Measurements from ENCODE around the gene PSMA6.

Gene PSMA6

GRCh38 chr14:35362450-35362849, 70.3 kb downstream of the PSMA6 start:
- H3K4me3 ChIP-seq (ENCODE audit: low read depth, low read length), result no peak overlapping the region
- no peak for DNase-seq (ENCODE audit: low read depth)
- no peak for TF ChIP-seq CTCF (conservative IDR thresholded peaks at IDR 0.05; ENCODE audit: low read depth, low read length)

GRCh38 chr14:35362911-35363374, 70.8 kb downstream of the PSMA6 start:
- DNase-seq (ENCODE audit: low read depth), result peak; percentile 64
- H3K4me3 ChIP-seq (ENCODE audit: low read depth, low read length), result no peak overlapping the region
- TF ChIP-seq CTCF (conservative IDR thresholded peaks at IDR 0.05; ENCODE audit: low read depth, low read length), result no peak

- peak; percentile 76 for DNase-seq (ENCODE audit: low read depth)
- no peak overlapping the region for H3K4me3 ChIP-seq (ENCODE audit: low read depth, low read length)
- no peak for TF ChIP-seq CTCF (conservative IDR thresholded peaks at IDR 0.05; ENCODE audit: low read depth, low read length)
Measured at GRCh38 chr14:35365130-35366055, 73.2 kb downstream of the PSMA6 start.

GRCh38 chr14:35366056-35366451, 73.9 kb downstream of the PSMA6 start:
- H3K4me3 ChIP-seq (ENCODE audit: low read depth, low read length), result no peak overlapping the region
- TF ChIP-seq CTCF (conservative IDR thresholded peaks at IDR 0.05; ENCODE audit: low read depth, low read length), result no peak
- DNase-seq (ENCODE audit: low read depth), result no peak

GRCh38 chr14:35366521-35366976, 74.4 kb downstream of the PSMA6 start:
- DNase-seq (ENCODE audit: low read depth), result no peak
- no peak for TF ChIP-seq CTCF (conservative IDR thresholded peaks at IDR 0.05; ENCODE audit: low read depth, low read length)
- H3K4me3 ChIP-seq (ENCODE audit: low read depth, low read length), result no peak overlapping the region

GRCh38 chr14:35367056-35367372, 74.8 kb downstream of the PSMA6 start:
- no peak for TF ChIP-seq CTCF (conservative IDR thresholded peaks at IDR 0.05; ENCODE audit: low read depth, low read length)
- H3K4me3 ChIP-seq (ENCODE audit: low read depth, low read length), result no peak overlapping the region
- DNase-seq (ENCODE audit: low read depth), result no peak

Data from choroid plexus epithelial cell (primary cell).